ENCODE results near the gene ZNF574.

The ZNF574 gene

GRCh38 chr19:42102877-42103276, 26.9 kb downstream of the ZNF574 start:
- H3K4me1 Mint-ChIP-seq: no peaks in the 10 kb centered on the region
- ATAC-seq (replicated peaks; ENCODE audit: extremely low read depth, poor library complexity, severe bottlenecking): no peak
- H3K27ac Mint-ChIP-seq (ENCODE audit: low read depth): no peak overlapping the region
- no peak for DNase-seq (ENCODE audit: low spot score in 2 of 2)
- no peaks in the 10 kb centered on the region for H3K27me3 Mint-ChIP-seq
- H3K4me3 Mint-ChIP-seq: no peak overlapping the region
- no peaks in the 10 kb centered on the region for H3K9me3 Mint-ChIP-seq
- H3K36me3 Mint-ChIP-seq (ENCODE audit: insufficient read depth): peaks cover 26% of the 10 kb centered on the region

GRCh38 chr19:42105368-42105767, 29.4 kb downstream of the ZNF574 start:
- peak overlapping the region; percentile 30 for H3K27ac Mint-ChIP-seq (ENCODE audit: low read depth)
- DNase-seq (ENCODE audit: low spot score in 2 of 2): no peak
- no peaks in the 10 kb centered on the region for H3K9me3 Mint-ChIP-seq
- no peaks in the 10 kb centered on the region for H3K4me1 Mint-ChIP-seq
- H3K36me3 Mint-ChIP-seq (ENCODE audit: insufficient read depth): peaks cover 8% of the 10 kb centered on the region
- H3K27me3 Mint-ChIP-seq: no peaks in the 10 kb centered on the region
- no peak for ATAC-seq (replicated peaks; ENCODE audit: extremely low read depth, poor library complexity, severe bottlenecking)
- no peak overlapping the region for H3K4me3 Mint-ChIP-seq

- peaks cover 11% of the 10 kb centered on the region for H3K36me3 Mint-ChIP-seq (ENCODE audit: insufficient read depth)
- H3K4me1 Mint-ChIP-seq: peaks cover 5% of the 10 kb centered on the region
- H3K4me3 Mint-ChIP-seq: no peak overlapping the region
- no peaks in the 10 kb centered on the region for H3K9me3 Mint-ChIP-seq
- DNase-seq (ENCODE audit: low spot score in 2 of 2) (peak; percentile 81 to 90), ATAC-seq (replicated peaks; ENCODE audit: extremely low read depth, poor library complexity, severe bottlenecking) (peak; percentile 89)
- no peaks in the 10 kb centered on the region for H3K27me3 Mint-ChIP-seq
- no peak overlapping the region for H3K27ac Mint-ChIP-seq (ENCODE audit: low read depth)
These were observed 32.8 kb downstream of the ZNF574 start for GRCh38 chr19:42108527-42109389.

- Mint-ChIP-seq H3K27ac (ENCODE audit: low read depth) (no peak overlapping the region), H3K9me3 (no peaks in the 10 kb centered on the region), H3K4me3 (no peak overlapping the region), H3K4me1 (peaks cover 5% of the 10 kb centered on the region), H3K36me3 (ENCODE audit: insufficient read depth) (peaks cover 11% of the 10 kb centered on the region), H3K27me3 (no peaks in the 10 kb centered on the region)
- ATAC-seq (replicated peaks; ENCODE audit: extremely low read depth, poor library complexity, severe bottlenecking) (no peak), DNase-seq (ENCODE audit: low spot score in 2 of 2) (no peak)
These were observed 33.9 kb downstream of the ZNF574 start for GRCh38 chr19:42109896-42110295.

GRCh38 chr19:42110658-42111057, 34.7 kb downstream of the ZNF574 start:
- H3K4me1 Mint-ChIP-seq: peaks cover 5% of the 10 kb centered on the region

GRCh38 chr19:42111384-42111783, 35.4 kb downstream of the ZNF574 start:
- peaks cover 5% of the 10 kb centered on the region for H3K4me1 Mint-ChIP-seq
- DNase-seq (ENCODE audit: low spot score in 2 of 2) (no peak), ATAC-seq (replicated peaks; ENCODE audit: extremely low read depth, poor library complexity, severe bottlenecking) (no peak)
- no peak overlapping the region for H3K4me3 Mint-ChIP-seq
- H3K36me3 Mint-ChIP-seq (ENCODE audit: insufficient read depth): peaks cover 10% of the 10 kb centered on the region
- no peaks in the 10 kb centered on the region for H3K27me3 Mint-ChIP-seq
- H3K9me3 Mint-ChIP-seq: no peaks in the 10 kb centered on the region
- peak overlapping the region; percentile 52 for H3K27ac Mint-ChIP-seq (ENCODE audit: low read depth)

More at GRCh38 chr19:42110658-42111057, 34.7 kb downstream of the ZNF574 start:
- Mint-ChIP-seq H3K36me3 (ENCODE audit: insufficient read depth) (peaks cover 8% of the 10 kb centered on the region), H3K9me3 (no peaks in the 10 kb centered on the region), H3K27me3 (no peaks in the 10 kb centered on the region), H3K27ac (ENCODE audit: low read depth) (no peak overlapping the region), H3K4me3 (no peak overlapping the region)
- no peak for DNase-seq (ENCODE audit: low spot score in 2 of 2)
- ATAC-seq (replicated peaks; ENCODE audit: extremely low read depth, poor library complexity, severe bottlenecking): no peak

- H3K9me3 Mint-ChIP-seq: no peaks in the 10 kb centered on the region
- peaks cover 5% of the 10 kb centered on the region for H3K4me1 Mint-ChIP-seq
- no peak overlapping the region for H3K4me3 Mint-ChIP-seq
- H3K27me3 Mint-ChIP-seq: no peaks in the 10 kb centered on the region
- ATAC-seq (replicated peaks; ENCODE audit: extremely low read depth, poor library complexity, severe bottlenecking) (no peak), DNase-seq (ENCODE audit: low spot score in 2 of 2) (no peak)
- peak overlapping the region; percentile 52 for H3K27ac Mint-ChIP-seq (ENCODE audit: low read depth)
- H3K36me3 Mint-ChIP-seq (ENCODE audit: insufficient read depth): peaks cover 11% of the 10 kb centered on the region
These were observed 35.8 kb downstream of the ZNF574 start for GRCh38 chr19:42111811-42112210.

GRCh38 chr19:42113641-42114348, 37.8 kb downstream of the ZNF574 start:
- H3K9me3 Mint-ChIP-seq: no peaks in the 10 kb centered on the region
- ATAC-seq (replicated peaks; ENCODE audit: extremely low read depth, poor library complexity, severe bottlenecking): no peak
- peak overlapping the region; percentile 58 for H3K27ac Mint-ChIP-seq (ENCODE audit: low read depth)
- no peak overlapping the region for H3K4me3 Mint-ChIP-seq
- peaks cover 15% of the 10 kb centered on the region for H3K36me3 Mint-ChIP-seq (ENCODE audit: insufficient read depth)
- DNase-seq (ENCODE audit: low spot score in 2 of 2): no peak
- peaks cover 8% of the 10 kb centered on the region for H3K4me1 Mint-ChIP-seq
- H3K27me3 Mint-ChIP-seq: no peaks in the 10 kb centered on the region

- Mint-ChIP-seq H3K4me1 (peaks cover 11% of the 10 kb centered on the region), H3K9me3 (no peaks in the 10 kb centered on the region), H3K4me3 (no peak overlapping the region), H3K27ac (ENCODE audit: low read depth) (no peak overlapping the region), H3K27me3 (no peaks in the 10 kb centered on the region), H3K36me3 (ENCODE audit: insufficient read depth) (peaks cover 15% of the 10 kb centered on the region)
- DNase-seq (ENCODE audit: low spot score in 2 of 2) (no peak), ATAC-seq (replicated peaks; ENCODE audit: extremely low read depth, poor library complexity, severe bottlenecking) (no peak)
These were observed 38.4 kb downstream of the ZNF574 start for GRCh38 chr19:42114412-42114811.

DNA sequence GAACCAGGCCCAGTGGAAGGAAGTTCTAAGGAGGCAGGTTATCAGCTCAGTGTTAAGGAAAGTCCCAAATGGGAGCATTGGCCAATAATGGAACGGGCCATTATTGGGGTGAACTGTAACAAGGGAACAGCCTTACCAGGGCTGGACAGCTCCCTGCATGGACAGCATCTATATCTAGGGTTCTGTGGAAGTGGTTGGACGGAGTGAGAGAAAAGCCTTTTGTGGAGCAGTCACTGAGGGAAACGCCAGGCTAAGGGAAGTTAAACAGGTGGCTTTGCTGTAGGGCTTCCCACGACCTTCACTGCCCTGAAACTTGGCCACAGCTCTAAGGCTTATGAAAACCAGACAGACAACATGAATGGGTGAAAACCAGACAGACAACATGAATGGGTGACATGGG, 39.3 kb downstream of the ZNF574 start:
- no peak for ATAC-seq (replicated peaks; ENCODE audit: extremely low read depth, poor library complexity, severe bottlenecking)
- Mint-ChIP-seq H3K9me3 (no peaks in the 10 kb centered on the region), H3K4me1 (peaks cover 11% of the 10 kb centered on the region), H3K36me3 (ENCODE audit: insufficient read depth) (peaks cover 15% of the 10 kb centered on the region), H3K27me3 (no peaks in the 10 kb centered on the region), H3K27ac (ENCODE audit: low read depth) (no peak overlapping the region), H3K4me3 (no peak overlapping the region)
- no peak for DNase-seq (ENCODE audit: low spot score in 2 of 2)

DNA sequence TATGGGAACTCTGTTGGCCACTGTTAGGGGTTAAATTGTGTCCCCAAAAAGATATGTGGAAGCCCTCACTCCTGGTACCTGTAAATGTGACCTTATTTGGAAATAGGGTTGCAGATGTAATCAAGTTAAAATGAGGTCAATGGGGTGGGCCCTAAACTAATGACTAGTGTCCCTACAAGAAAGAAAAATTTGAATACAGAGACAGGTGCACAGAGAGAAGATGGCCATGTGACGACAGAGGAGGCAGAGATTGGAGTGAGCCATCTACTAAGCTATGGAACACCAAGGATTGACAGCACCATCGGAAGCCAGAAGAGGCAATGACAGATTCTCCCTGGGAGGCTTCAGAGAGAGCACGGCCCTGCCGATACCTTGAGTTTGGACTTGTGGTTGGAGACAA, 39.7 kb downstream of the ZNF574 start:
- Mint-ChIP-seq H3K4me3 (no peak overlapping the region), H3K27ac (ENCODE audit: low read depth) (no peak overlapping the region), H3K9me3 (no peaks in the 10 kb centered on the region), H3K4me1 (peaks cover 11% of the 10 kb centered on the region), H3K36me3 (ENCODE audit: insufficient read depth) (peaks cover 15% of the 10 kb centered on the region), H3K27me3 (no peaks in the 10 kb centered on the region)
- no peak for ATAC-seq (replicated peaks; ENCODE audit: extremely low read depth, poor library complexity, severe bottlenecking)
- DNase-seq (ENCODE audit: low spot score in 2 of 2): no peak

- no peaks in the 10 kb centered on the region for H3K27me3 Mint-ChIP-seq
- H3K4me1 Mint-ChIP-seq: peaks cover 17% of the 10 kb centered on the region
- ATAC-seq (replicated peaks; ENCODE audit: extremely low read depth, poor library complexity, severe bottlenecking): no peak
- DNase-seq (ENCODE audit: low spot score in 2 of 2): no peak
- peaks cover 18% of the 10 kb centered on the region for H3K36me3 Mint-ChIP-seq (ENCODE audit: insufficient read depth)
- H3K9me3 Mint-ChIP-seq: no peaks in the 10 kb centered on the region
- H3K4me3 Mint-ChIP-seq: no peak overlapping the region
- H3K27ac Mint-ChIP-seq (ENCODE audit: low read depth): no peak overlapping the region
These were observed 40.5 kb downstream of the ZNF574 start for GRCh38 chr19:42116308-42117075.
